Smooth muscle cell (in vitro differentiated cells): ENCODE results near the gene TMEM43. TPM values are rescaled to one million over a fixed set of nuclear protein-coding genes. Genes with fewer than 3 reads are reported as not detected.

ENCODE experiments used
- DNase-seq: peaks from one replicate; lab custom pipeline; 2025; ENCODE audit not compliant: unreplicated experiment; lab: John Stamatoyannopoulos, UW
- H2AFZ ChIP-seq: fragments of 200-600 bp; sonication (generic); 2 replicates; pipeline ENCODE4 v1.6.0; 2016; ENCODE audit warnings: antibody characterized with exemption, low read depth, mild to moderate bottlenecking
- H3F3A ChIP-seq: fragments of 200-600 bp; sonication (generic); 2 replicates; pipeline ENCODE4 v1.6.0; 2017; ENCODE audit warnings: antibody characterized with exemption, low read depth
- H3K27ac ChIP-seq: fragments of 200-600 bp; sonication (generic); 2 replicates; pipeline ENCODE4 v1.5.1; 2016; ENCODE audit warnings: low read depth, mild to moderate bottlenecking
- H3K27me3 ChIP-seq: fragments of 200-600 bp; sonication (generic); 2 replicates; pipeline ENCODE4 v1.6.1; 2016; ENCODE audit warnings: low read depth, mild to moderate bottlenecking
- H3K36me3 ChIP-seq: fragments of 200-600 bp; sonication (generic); 2 replicates; pipeline ENCODE4 v1.5.1; 2016; ENCODE audit warnings: low read depth
- H3K4me1 ChIP-seq: fragments of 200-600 bp; sonication (generic); 2 replicates; pipeline ENCODE4 v1.5.1; 2016; ENCODE audit warnings: low read depth
- H3K4me2 ChIP-seq: fragments of 200-600 bp; sonication (generic); 2 replicates; pipeline ENCODE4 v1.6.0; 2016; ENCODE audit warnings: mild to moderate bottlenecking
- H3K4me3 ChIP-seq: fragments of 200-600 bp; sonication (generic); 2 replicates; pipeline ENCODE4 v1.5.1; 2016; ENCODE audit warnings: mild to moderate bottlenecking
- H3K79me2 ChIP-seq: fragments of 200-600 bp; sonication (generic); 2 replicates; pipeline ENCODE4 v1.6.0; 2016; ENCODE audit warnings: low read depth, mild to moderate bottlenecking
- H3K9ac ChIP-seq: fragments of 200-600 bp; sonication (generic); 2 replicates; pipeline ENCODE4 v1.6.0; 2016; ENCODE audit warnings: low read depth
- H3K9me3 ChIP-seq: fragments of 200-600 bp; sonication (generic); replicated peaks from 2 replicates; pipeline ENCODE4 v1.5.1; 2016; ENCODE audit warnings: low read depth
- H4K20me1 ChIP-seq: fragments of 200-600 bp; sonication (generic); 2 replicates; pipeline ENCODE4 v1.6.0; 2016; ENCODE audit warnings: low read depth
- CTCF ChIP-seq: fragments of 200-600 bp; sonication (generic); IDR thresholded peaks from 2 replicates; pipeline ENCODE4 v1.5.1; 2017; ENCODE audit warnings: borderline replicate concordance, mild to moderate bottlenecking, antibody characterized with exemption; ENCODE audit not compliant: insufficient read depth, poor library complexity, severe bottlenecking
- WGBS: methylation state at CpG from one replicate; pipeline ENCODE4 v1.1.7; 2016; ENCODE audit warnings: low lambda C conversion rate; 5-methylcytosine and 5-hydroxymethylcytosine counted together
- polyA plus RNA-seq: library from polyadenylated mRNA; unstranded; fragments of >200 nt; fragmentation: Nextera tagmentation; extraction: Ambion mirVana; gene quantifications from 2 replicates; pipeline ENCODE4 v1.2.1, GENCODE V29; 2016
- total RNA-seq: library from RNA; depleted of rRNA; stranded (reverse); fragments of >200 nt; gene quantifications from 2 replicates; pipeline ENCODE4 v1.2.3, GENCODE V29; 2014

TMEM43 gene
- total and polyA plus RNA-seq, 2 experiments from 2014 or later, result 60.1 to 81.1 TPM

DNA sequence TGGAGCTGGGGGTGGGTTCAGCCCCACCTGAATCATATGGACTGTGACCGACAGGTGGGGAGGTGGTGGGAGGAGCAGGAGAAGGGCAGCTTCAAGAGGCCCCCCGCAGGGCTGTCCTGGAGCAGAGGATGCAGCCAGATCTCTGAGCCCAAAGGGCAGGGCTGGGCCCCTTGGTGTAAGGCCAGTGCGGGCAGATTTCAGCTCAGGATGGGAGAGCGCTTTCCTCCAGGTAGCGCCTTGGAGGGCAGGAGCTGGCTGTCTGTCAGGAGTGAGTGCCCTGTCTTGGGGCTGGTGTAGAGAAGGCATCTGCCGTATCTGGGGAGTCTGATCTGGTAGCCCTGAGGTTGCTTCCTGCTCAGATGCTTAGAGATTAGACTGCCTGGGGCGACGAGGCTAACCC, 7.3 kb downstream of the TMEM43 start:
- Histone ChIP-seq H3K9ac (no peak overlapping the region), H3K27ac (no peak overlapping the region), H3K79me2 (peaks cover 25% of the 10 kb centered on the region), H3K4me1 (no peaks in the 10 kb centered on the region), H2AFZ (no peak overlapping the region), H3K9me3 (no peaks in the 10 kb centered on the region), H3K36me3 (peaks cover 3% of the 10 kb centered on the region), H3K27me3 (no peaks in the 10 kb centered on the region), H3K4me3 (no peak overlapping the region), H3F3A (no peaks in the 10 kb centered on the region), H4K20me1 (peaks cover 39% of the 10 kb centered on the region), H3K4me2 (no peak overlapping the region)
- 95% methylated on average over 8 of the region's 8 CpGs for WGBS
- TF ChIP-seq CTCF, result no peak
- DNase-seq, result no peak

- Histone ChIP-seq H3K9me3 (no peaks in the 10 kb centered on the region), H4K20me1 (peaks cover 33% of the 10 kb centered on the region), H3K36me3 (peaks cover 3% of the 10 kb centered on the region), H3K9ac (no peak overlapping the region), H3F3A (no peaks in the 10 kb centered on the region), H3K4me3 (no peak overlapping the region), H3K4me2 (no peak overlapping the region), H3K27me3 (no peaks in the 10 kb centered on the region), H3K79me2 (peaks cover 20% of the 10 kb centered on the region), H3K27ac (no peak overlapping the region), H2AFZ (no peak overlapping the region), H3K4me1 (no peaks in the 10 kb centered on the region)
- no peak for TF ChIP-seq CTCF
- WGBS, result 96% methylated on average over 6 of the region's 6 CpGs
- DNase-seq, result no peak
These were observed 7.8 kb downstream of the TMEM43 start for GRCh38 chr3:14132689-14133088.

GRCh38 chr3:14133188-14133800, 8.4 kb downstream of the TMEM43 start:
- H3K9ac ChIP-seq, result no peak overlapping the region
- H3K4me2 ChIP-seq, result no peak overlapping the region
- no peaks in the 10 kb centered on the region for H3K27me3 ChIP-seq
- H3K36me3 ChIP-seq, result peaks cover 3% of the 10 kb centered on the region
- H3K79me2 ChIP-seq, result peaks cover 14% of the 10 kb centered on the region
- no peaks in the 10 kb centered on the region for H3F3A ChIP-seq
- DNase-seq, result no peak
- TF ChIP-seq CTCF, result no peak
- H4K20me1 ChIP-seq, result peaks cover 27% of the 10 kb centered on the region
- no peak overlapping the region for H3K4me3 ChIP-seq
- H3K9me3 ChIP-seq, result no peaks in the 10 kb centered on the region
- H3K4me1 ChIP-seq, result no peaks in the 10 kb centered on the region
- no peak overlapping the region for H2AFZ ChIP-seq
- no peak overlapping the region for H3K27ac ChIP-seq
- WGBS, result 96% methylated on average over 7 of the region's 10 CpGs

DNA sequence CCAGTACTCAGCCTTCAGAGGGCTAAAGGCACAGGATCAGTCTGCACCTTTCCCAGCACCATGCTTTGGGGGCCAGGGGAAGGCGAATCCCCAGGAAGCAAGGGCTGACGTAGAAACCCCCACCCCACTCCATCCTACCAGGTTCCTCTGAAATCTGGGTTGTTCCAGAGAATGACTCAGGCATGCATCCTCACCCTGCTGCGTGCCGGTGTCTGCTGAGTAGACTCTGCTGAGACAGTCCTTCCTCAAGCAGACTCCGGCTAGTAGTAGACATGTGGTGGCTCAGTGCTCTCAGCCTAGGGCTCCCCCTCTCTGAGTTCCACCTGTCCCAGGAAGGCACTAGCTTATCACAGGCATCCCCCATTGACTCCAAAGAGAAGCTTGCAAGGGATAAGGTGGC, 9.0 kb downstream of the TMEM43 start:
- H3K27ac ChIP-seq, result no peak overlapping the region

More for the DNA sequence above, 9.0 kb downstream of the TMEM43 start:
- no peak for DNase-seq
- WGBS, result over 99% methylated on average over 5 of the region's 5 CpGs
- no peaks in the 10 kb centered on the region for H3K27me3 ChIP-seq
- no peak overlapping the region for H3K4me3 ChIP-seq
- no peaks in the 10 kb centered on the region for H3F3A ChIP-seq
- H3K4me2 ChIP-seq, result no peak overlapping the region
- H3K9me3 ChIP-seq, result no peaks in the 10 kb centered on the region
- H3K9ac ChIP-seq, result no peak overlapping the region
- no peak overlapping the region for H2AFZ ChIP-seq
- H3K4me1 ChIP-seq, result no peaks in the 10 kb centered on the region
- H3K36me3 ChIP-seq, result peaks cover under 1% of the 10 kb centered on the region
- no peak for TF ChIP-seq CTCF
- peaks cover 8% of the 10 kb centered on the region for H3K79me2 ChIP-seq
- peaks cover 21% of the 10 kb centered on the region for H4K20me1 ChIP-seq
